NCI-H226 (cell line): ENCODE measurements around the gene OXA1L.
"Not testable (repeated sequence)": the region's sequence is repeated elsewhere in the genome, so short reads cannot be mapped to it uniquely, and the experiment has no call there.

Experiments used
- DNase-seq: peaks from one replicate; pipeline ENCODE4 v3.0.0-alpha.2; 2015

OXA1L gene

GRCh38 chr14:22802860-22803686 is 36.6 kb downstream of the OXA1L start:
- DNase-seq, result no peak

GRCh38 chr14:22803687-22803974 is 37.1 kb downstream of the OXA1L start:
- no peak for DNase-seq

GRCh38 chr14:22805235-22805634 is 38.7 kb downstream of the OXA1L start:
- not testable (repeated sequence) for DNase-seq

GRCh38 chr14:22807432-22808087 is 41.1 kb downstream of the OXA1L start:
- DNase-seq, result peak; percentile 93

- no peak for DNase-seq
These were observed 42.1 kb downstream of the OXA1L start for GRCh38 chr14:22808388-22809209.

GRCh38 chr14:22811722-22812121 is 45.2 kb downstream of the OXA1L start:
- DNase-seq, result no peak

- DNase-seq, result no peak
These were observed 46.3 kb downstream of the OXA1L start for GRCh38 chr14:22812744-22813143.

- DNase-seq, result no peak
These were observed 46.7 kb downstream of the OXA1L start for GRCh38 chr14:22813145-22813544.

- DNase-seq, result no peak
These were observed 47.9 kb downstream of the OXA1L start for GRCh38 chr14:22814373-22814772.

- DNase-seq, result peak; percentile 86
These were observed 48.6 kb downstream of the OXA1L start, which contains the start of gene SLC7A7 for GRCh38 chr14:22814941-22815713. Gene SLC7A7 (minus strand): TSS chr14:22815435. CDS start chr14:22813398, 2,037 bp downstream.

- peak; percentile 51 for DNase-seq
These were observed 52.9 kb downstream of the OXA1L start for GRCh38 chr14:22819151-22819988.

- DNase-seq, result peak; percentile 62
These were observed 54.2 kb downstream of the OXA1L start for GRCh38 chr14:22820731-22821130.

GRCh38 chr14:22821193-22822015 is 54.9 kb downstream of the OXA1L start:
- DNase-seq, result no peak

GRCh38 chr14:22822016-22822570 is 55.6 kb downstream of the OXA1L start:
- no peak for DNase-seq
